Upper lobe of left lung (tissue), 6 donors: ENCODE results near the gene SLC13A3. TPM values are rescaled to one million over a fixed set of nuclear protein-coding genes. Genes with fewer than 3 reads are reported as not detected.

Experiments
- ATAC-seq, 2 donors: fragments of 200-7000 bp; cut with Tn5 transposase; one replicate each; pipeline ENCODE4 v1.9.1; 2022; ENCODE audit warnings: mild to moderate bottlenecking in 2 of 2, moderate library complexity in 2 of 2; ENCODE audit not compliant: low FRiP score in 2 of 2
- DNase-seq, 2 donors: peaks; one replicate each; pipeline ENCODE4 v3.0.0-alpha.2; 2019 to 2020
- H3K27ac ChIP-seq, 4 donors: fragments of 200-600 bp; sonication (generic); one replicate each; pipeline ENCODE4 v1.5.1; 2016 to 2019
- H3K27me3 ChIP-seq, 4 donors: fragments of 200-600 bp; sonication (generic); one replicate each; pipeline ENCODE4 v1.5.1; 2017 to 2019
- H3K36me3 ChIP-seq, 4 donors: fragments of 200-600 bp; sonication (generic); one replicate each; pipeline ENCODE4 v1.5.1; 2016 to 2019
- H3K4me1 ChIP-seq, 4 donors: fragments of 200-600 bp; sonication (generic); one replicate each; pipeline ENCODE4 v1.5.1; 2018 to 2019
- H3K4me3 ChIP-seq, 4 donors: fragments of 200-600 bp; sonication (generic); one replicate each; pipeline ENCODE4 v1.5.1; 2017 to 2019; ENCODE audit warnings: mild to moderate bottlenecking in 2 of 4, moderate library complexity in 1 of 4
- H3K9me3 ChIP-seq, 4 donors: fragments of 200-600 bp; sonication (generic); one replicate each; pipeline ENCODE4 v1.5.1; 2018 to 2019
- EP300 ChIP-seq, 4 donors: sonication (generic); formaldehyde crosslinking; IDR thresholded peaks; one replicate each; pipeline ENCODE4 v1.5.1; 2017; ENCODE audit warnings: antibody characterized with exemption in 4 of 4, control low read depth in 2 of 4
- POLR2A ChIP-seq, 4 donors: fragments of 450-650 bp; IDR thresholded peaks; one replicate each; pipeline ENCODE4 v1.5.1; 2016 to 2017; ENCODE audit warnings: antibody characterized with exemption in 4 of 4, mild to moderate bottlenecking in 2 of 4
- POLR2AphosphoS5 ChIP-seq, 2 donors: sonication (generic); formaldehyde crosslinking; IDR thresholded peaks; one replicate each; pipeline ENCODE4 v1.5.1; 2017; ENCODE audit warnings: antibody characterized with exemption in 2 of 2
- WGBS, 2 donors: methylation state at CpG; one replicate each; pipeline ENCODE4 v1.1.5; 2017 to 2018; 5-methylcytosine and 5-hydroxymethylcytosine counted together
- total RNA-seq, 6 donors: library from RNA; depleted of rRNA in 4 of 6; stranded (reverse); fragments of >200 nt in 4 of 6; gene quantifications; one replicate each; pipeline versions ENCODE4 v1.1.0 to v1.2.1, GENCODE V29; 2016 to 2021
- TF ChIP-seq, protein P1 (sequence below), 6 experiments: fragments of 450-650 bp in 4 of 6; fragments of 200-600 bp in 2 of 6; sonication (generic) in 2 of 6; IDR thresholded peaks; one replicate each; pipeline ENCODE4 v1.5.1; 2016 to 2019; ENCODE audit warnings: antibody characterized with exemption in 6 of 6
- donor health status: DM: no; HTN: no; CAD: no; lungs with moderate emphysema.
- donor health status: DM: no; HTN: yes; CAD: no; lungs with severe emphysema.

Gene SLC13A3
- total RNA-seq, 6 donors from 2014 or later: 0.88 to 11.5 (median 1.3) TPM

DNA sequence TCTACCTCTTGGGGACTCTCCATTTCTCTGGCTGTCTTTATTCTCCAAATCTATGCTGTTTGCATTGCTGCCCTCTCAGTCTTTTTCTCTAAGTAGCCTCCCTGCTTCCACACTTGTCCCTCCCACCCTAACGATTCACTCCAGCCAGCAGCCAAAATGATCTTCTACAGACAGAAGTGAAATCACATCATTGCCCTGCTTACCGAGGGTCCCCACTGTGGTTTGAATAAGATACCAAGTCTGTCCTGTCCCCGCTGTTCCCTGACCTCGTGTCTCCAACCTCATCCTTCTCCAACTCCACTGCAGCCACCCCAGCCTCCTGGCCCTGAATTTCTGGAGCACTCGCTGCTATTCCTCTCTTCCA lies 89.3 kb downstream of the SLC13A3 start:
- peaks cover 5 to 12% (median 11%) of the 10 kb centered on the region in 4 donors for H3K4me1 ChIP-seq
- H3K9me3 ChIP-seq: no peaks in the 10 kb centered on the region
- H3K4me3 ChIP-seq: peak overlapping the region in 3 of 4 donors; percentile 14 to 42 (median 42)
- no peak for DNase-seq
- H3K36me3 ChIP-seq: no peaks in the 10 kb centered on the region
- peak overlapping the region in 2 of 4 donors; percentile 20 to 68 for H3K27ac ChIP-seq
- TF ChIP-seq POLR2A (IDR thresholded peaks at IDR 0.05) (no peak), POLR2AphosphoS5 (IDR thresholded peaks at IDR 0.05) (no peak), EP300 (IDR thresholded peaks at IDR 0.05) (no peak)
- TF ChIP-seq, protein P1, sequence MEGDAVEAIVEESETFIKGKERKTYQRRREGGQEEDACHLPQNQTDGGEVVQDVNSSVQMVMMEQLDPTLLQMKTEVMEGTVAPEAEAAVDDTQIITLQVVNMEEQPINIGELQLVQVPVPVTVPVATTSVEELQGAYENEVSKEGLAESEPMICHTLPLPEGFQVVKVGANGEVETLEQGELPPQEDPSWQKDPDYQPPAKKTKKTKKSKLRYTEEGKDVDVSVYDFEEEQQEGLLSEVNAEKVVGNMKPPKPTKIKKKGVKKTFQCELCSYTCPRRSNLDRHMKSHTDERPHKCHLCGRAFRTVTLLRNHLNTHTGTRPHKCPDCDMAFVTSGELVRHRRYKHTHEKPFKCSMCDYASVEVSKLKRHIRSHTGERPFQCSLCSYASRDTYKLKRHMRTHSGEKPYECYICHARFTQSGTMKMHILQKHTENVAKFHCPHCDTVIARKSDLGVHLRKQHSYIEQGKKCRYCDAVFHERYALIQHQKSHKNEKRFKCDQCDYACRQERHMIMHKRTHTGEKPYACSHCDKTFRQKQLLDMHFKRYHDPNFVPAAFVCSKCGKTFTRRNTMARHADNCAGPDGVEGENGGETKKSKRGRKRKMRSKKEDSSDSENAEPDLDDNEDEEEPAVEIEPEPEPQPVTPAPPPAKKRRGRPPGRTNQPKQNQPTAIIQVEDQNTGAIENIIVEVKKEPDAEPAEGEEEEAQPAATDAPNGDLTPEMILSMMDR (IDR thresholded peaks at IDR 0.05): no peak
- WGBS, 2 donors: 50 to 53% methylated on average over 5 of the region's 5 CpGs
- no peaks in the 10 kb centered on the region for H3K27me3 ChIP-seq
- ATAC-seq: no peak

GRCh38 chr20:46559685-46560440 lies 91.4 kb downstream of the SLC13A3 start:
- H3K36me3 ChIP-seq: no peaks in the 10 kb centered on the region
- no peaks in the 10 kb centered on the region for H3K27me3 ChIP-seq
- WGBS, 2 donors: 82 to 84% methylated on average over 5 to 7 of the region's 7 CpGs
- no peaks in the 10 kb centered on the region for H3K9me3 ChIP-seq
- H3K4me3 ChIP-seq: no peak overlapping the region
- peaks cover 5 to 12% (median 11%) of the 10 kb centered on the region in 4 donors for H3K4me1 ChIP-seq
- DNase-seq (no peak), ATAC-seq (no peak)
- TF ChIP-seq EP300 (IDR thresholded peaks at IDR 0.05) (no peak), POLR2A (IDR thresholded peaks at IDR 0.05) (no peak), POLR2AphosphoS5 (IDR thresholded peaks at IDR 0.05) (no peak)
- TF ChIP-seq, protein P1 (IDR thresholded peaks at IDR 0.05): no peak
- no peak overlapping the region for H3K27ac ChIP-seq

- H3K9me3 ChIP-seq: no peaks in the 10 kb centered on the region
- peaks cover 5 to 12% (median 11%) of the 10 kb centered on the region in 4 donors for H3K4me1 ChIP-seq
- ATAC-seq: no peak
- no peak for DNase-seq
- H3K36me3 ChIP-seq: no peaks in the 10 kb centered on the region
- H3K27me3 ChIP-seq: no peaks in the 10 kb centered on the region
- TF ChIP-seq EP300 (IDR thresholded peaks at IDR 0.05) (no peak), POLR2AphosphoS5 (IDR thresholded peaks at IDR 0.05) (no peak), POLR2A (IDR thresholded peaks at IDR 0.05) (no peak)
- TF ChIP-seq, protein P1 (IDR thresholded peaks at IDR 0.05): no peak
- 95 to 100% methylated on average over 2 to 3 of the region's 3 CpGs for WGBS, 2 donors
- no peak overlapping the region for H3K27ac ChIP-seq
- no peak overlapping the region for H3K4me3 ChIP-seq
Observed at GRCh38 chr20:46559001-46559400, 92.3 kb downstream of the SLC13A3 start.

- H3K27ac ChIP-seq: no peak overlapping the region
- H3K27me3 ChIP-seq: no peaks in the 10 kb centered on the region
- no peaks in the 10 kb centered on the region for H3K36me3 ChIP-seq
- H3K9me3 ChIP-seq: no peaks in the 10 kb centered on the region
- no peak overlapping the region for H3K4me3 ChIP-seq
- no peak for DNase-seq
- ATAC-seq: peak in 1 of 2 donors; percentile 67
- 71% methylated on average over 5 of the region's 5 CpGs for WGBS, 2 donors
- H3K4me1 ChIP-seq: peaks cover 5 to 12% (median 11%) of the 10 kb centered on the region in 4 donors
- TF ChIP-seq EP300 (IDR thresholded peaks at IDR 0.05): no peak
Observed at GRCh38 chr20:46558511-46558959, 92.7 kb downstream of the SLC13A3 start.

DNA sequence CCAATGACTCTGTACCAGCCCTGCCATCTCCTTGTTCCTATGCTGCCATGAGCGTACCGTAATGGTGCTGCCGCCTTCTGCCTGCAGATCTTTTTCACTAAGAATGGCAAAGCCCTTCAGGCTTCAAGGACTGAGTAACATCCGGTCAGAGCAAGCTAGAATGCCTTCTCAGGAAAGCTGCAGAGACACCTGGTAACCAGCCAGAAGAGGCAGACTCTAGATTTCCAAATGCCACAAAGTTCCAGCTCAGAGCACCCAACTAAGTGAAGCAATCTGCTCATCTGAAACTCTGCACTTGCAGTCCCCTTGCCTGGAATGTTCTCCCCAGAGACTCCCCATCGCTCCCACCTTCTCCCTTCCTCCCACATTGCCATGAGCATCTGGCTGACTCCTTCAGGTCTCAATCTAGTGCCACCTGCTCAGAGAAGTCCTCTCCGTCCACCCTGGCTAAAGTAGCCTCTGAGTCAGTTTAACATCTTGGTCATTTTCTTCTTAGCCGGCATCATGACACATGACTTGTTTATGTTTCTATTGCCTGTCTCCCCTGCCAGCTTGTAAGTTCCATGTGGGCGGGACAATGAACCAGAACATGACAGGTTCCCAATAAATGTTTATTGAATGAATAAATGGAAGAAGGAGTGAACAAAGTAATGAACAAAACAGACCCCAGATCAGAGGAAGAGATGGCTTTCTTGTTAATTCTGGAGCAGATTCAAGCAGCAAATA lies 93.9 kb downstream of the SLC13A3 start:
- Histone ChIP-seq H3K4me3 (no peak overlapping the region), H3K4me1 (peaks cover 4 to 8% (median 6%) of the 10 kb centered on the region in 4 donors), H3K9me3 (no peaks in the 10 kb centered on the region), H3K36me3 (no peaks in the 10 kb centered on the region), H3K27me3 (no peaks in the 10 kb centered on the region), H3K27ac (no peak overlapping the region)
- WGBS, 2 donors: 58 to 66% methylated on average over 8 of the region's 8 CpGs
- TF ChIP-seq POLR2AphosphoS5 (IDR thresholded peaks at IDR 0.05): no peak
- TF ChIP-seq POLR2A (IDR thresholded peaks at IDR 0.05): no peak
- no peak for TF ChIP-seq EP300 (IDR thresholded peaks at IDR 0.05)
- TF ChIP-seq, protein P1 (IDR thresholded peaks at IDR 0.05): no peak
- ATAC-seq (no peak), DNase-seq (no peak)
